NCI-H146 treated with DMSO at 0.1 percent for 48 hours (cell line): ENCODE measurements around the gene ARHGAP10.

Experiments
- DNase-seq: peaks from one replicate; lab custom pipeline; 2025; ENCODE audit not compliant: unreplicated experiment; lab: John Stamatoyannopoulos, UW

ARHGAP10 gene

DNA sequence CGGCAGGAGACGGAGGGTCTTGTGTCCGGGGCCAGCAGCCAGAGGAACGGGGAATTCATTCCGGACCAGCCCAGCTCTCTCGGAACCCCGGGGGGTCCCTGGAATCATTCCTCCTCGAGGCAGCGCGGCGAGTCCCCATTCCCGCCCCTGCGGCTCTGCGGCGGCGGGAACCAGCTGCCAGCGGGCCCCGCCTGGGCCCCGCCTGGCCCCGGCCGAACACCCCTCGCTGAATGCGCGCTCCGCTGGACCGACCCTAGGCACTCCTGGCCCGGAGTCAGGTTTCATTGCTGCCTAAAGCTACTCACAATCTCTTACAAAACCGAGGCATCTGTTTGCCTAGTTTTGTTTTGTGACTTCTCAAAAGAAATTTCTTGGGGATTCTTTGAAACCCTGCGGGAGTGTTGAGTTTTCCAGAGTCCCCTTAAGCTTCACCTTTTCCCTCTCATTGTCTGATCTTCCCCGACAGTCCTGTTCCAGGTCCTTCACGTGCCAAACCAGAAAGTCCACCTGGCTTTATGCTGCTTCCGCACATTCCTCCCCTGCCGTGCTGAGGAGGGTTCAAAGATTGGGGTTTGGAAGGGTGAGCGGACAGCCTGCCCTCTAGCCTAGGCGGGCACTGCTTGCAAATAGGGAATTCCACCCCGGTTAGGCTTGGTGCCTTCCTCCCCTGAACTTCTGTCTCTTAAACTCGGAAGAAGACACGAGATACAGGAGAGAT is 789 bp downstream of the ARHGAP10 start:
- DNase-seq, result no peak

- no peak for DNase-seq
Measured at GRCh38 chr4:147733716-147734344, 1.9 kb downstream of the ARHGAP10 start.

GRCh38 chr4:147734496-147734895 is 2.6 kb downstream of the ARHGAP10 start:
- no peak for DNase-seq

- no peak for DNase-seq
Measured at GRCh38 chr4:147735413-147736301, 3.8 kb downstream of the ARHGAP10 start.

DNA sequence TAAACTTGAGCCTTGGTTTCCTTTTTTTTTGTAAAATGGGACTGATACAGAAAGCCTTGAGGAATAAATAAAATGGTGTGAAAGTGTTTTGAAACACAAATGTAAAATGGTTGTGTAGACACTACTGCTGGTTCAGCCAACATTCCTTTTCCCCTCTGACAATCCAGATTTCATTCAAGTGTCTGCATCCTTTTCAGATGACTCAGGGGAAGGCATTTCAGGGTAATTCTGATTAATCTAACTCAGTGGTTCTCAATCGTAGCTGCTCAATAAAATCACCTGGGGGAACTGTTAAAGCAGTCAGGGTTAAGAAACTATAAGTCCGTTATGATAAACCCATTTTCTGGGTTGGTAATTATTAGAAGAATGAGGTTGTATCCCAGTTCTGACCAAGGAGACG is 4.6 kb downstream of the ARHGAP10 start:
- DNase-seq, result no peak

DNA sequence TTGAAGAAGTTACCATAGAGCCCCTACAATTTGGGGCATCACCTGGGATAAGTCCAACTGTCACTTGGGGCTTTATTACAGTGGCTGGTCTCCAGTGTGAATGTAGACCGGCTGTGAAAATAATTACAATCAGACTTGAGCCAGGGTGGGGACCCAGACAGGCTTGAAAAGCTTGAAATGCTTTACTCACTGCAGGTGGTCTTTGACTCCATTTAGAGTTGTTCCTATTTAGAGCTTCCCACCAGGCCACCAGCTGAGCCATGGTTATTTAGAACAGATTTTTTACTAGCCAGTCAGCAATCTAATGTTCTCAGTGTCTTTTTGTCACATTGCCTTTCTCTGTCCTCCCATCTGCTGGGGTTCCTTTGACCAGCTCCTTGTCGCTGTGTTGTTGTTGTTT is 5.7 kb downstream of the ARHGAP10 start:
- no peak for DNase-seq

GRCh38 chr4:147739239-147739823 is 7.4 kb downstream of the ARHGAP10 start:
- DNase-seq, result no peak

GRCh38 chr4:147740176-147740575 is 8.3 kb downstream of the ARHGAP10 start:
- no peak for DNase-seq

DNA sequence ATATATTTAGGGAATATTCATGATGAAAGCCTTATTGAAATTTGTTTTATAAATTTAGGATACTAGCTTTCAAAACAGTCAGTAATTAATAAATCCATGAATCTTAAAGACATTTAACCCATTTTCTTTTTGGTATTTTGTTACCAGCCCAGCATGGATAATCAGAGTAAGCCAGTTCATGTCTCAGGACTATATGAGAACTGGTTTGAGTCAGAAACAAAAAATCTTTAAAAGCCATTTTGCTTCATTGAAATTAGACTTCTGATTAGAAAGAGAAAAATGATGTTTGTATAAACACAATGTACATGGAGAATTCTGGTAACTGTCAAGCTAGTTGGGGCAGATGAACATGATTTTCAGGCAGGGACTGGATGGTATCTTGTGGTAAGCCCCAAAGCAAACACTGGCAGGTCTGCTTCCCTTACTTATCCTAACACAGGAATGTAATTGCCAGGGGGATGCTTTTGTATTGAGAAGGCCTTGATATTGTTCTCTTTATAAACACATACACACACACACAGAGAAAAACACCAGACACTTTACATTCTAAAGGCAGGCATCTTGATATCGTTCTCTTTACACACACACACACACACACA is 9.4 kb downstream of the ARHGAP10 start:
- DNase-seq, result no peak

- no peak for DNase-seq
Measured at GRCh38 chr4:147747787-147748454, 16.0 kb downstream of the ARHGAP10 start.

GRCh38 chr4:147749811-147750321 is 18.0 kb downstream of the ARHGAP10 start:
- no peak for DNase-seq

DNA sequence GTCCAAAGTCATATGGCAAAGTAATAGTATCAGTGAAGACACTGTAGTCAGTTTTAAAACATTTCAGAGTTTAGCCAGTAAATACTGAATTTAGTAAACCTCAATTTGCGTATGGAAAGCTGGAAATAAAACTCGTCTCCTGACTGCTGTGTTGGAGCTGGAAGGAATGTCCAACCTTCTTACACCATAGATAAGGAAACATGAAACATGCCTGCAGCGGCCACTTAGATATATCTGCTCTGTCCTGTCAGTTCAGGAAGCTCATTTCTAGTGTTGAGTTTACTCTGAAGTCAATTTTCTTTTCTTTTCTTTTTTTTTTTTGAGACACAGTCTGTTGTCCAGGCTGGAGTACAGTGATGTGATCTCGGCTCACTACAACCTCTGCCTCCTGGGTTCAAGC is 21.2 kb downstream of the ARHGAP10 start:
- DNase-seq, result no peak

- no peak for DNase-seq
Measured at GRCh38 chr4:147754037-147754445, 22.2 kb downstream of the ARHGAP10 start.

GRCh38 chr4:147755561-147756295 is 23.8 kb downstream of the ARHGAP10 start:
- no peak for DNase-seq

- no peak for DNase-seq
Measured at GRCh38 chr4:147756417-147756816, 24.5 kb downstream of the ARHGAP10 start.

DNA sequence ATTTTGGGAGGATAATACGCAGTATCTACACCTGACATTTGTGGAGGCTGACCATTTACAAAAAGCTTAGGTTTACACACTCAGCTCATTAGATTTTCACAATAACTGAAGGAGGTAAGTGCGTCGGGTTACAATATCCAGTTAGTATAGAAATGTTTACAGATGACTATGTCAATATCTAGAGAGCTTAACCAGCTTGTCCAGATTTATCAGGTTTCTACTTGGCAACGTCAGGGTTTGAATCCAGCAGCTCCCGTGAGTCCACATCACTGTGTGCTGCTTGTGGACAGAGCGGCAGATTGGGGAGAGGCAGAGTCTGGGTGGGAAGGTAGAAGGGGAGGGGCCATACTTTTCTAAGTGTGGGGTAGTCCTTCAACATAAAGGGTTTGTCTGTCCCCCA is 28.3 kb downstream of the ARHGAP10 start:
- no peak for DNase-seq

DNA sequence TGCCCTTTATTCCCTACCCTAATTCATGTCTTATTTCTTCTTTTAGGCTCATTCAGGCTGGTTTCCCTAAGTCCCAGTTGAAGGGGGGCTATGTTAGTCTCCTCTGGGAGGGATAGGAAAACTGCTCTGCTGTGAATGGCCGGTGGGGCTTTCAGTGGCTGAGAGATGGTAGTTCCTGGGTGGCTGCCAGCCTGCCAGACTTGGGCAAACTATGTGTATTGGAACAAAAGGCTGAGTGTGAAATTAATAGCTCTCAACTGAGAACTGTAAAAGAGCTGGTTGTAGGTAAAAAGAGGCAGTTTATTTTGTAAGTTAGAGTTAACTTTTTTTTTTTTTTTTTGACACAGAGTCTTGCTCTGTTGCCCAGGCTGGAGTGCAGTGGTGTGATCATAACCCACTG is 28.8 kb downstream of the ARHGAP10 start:
- no peak for DNase-seq

DNA sequence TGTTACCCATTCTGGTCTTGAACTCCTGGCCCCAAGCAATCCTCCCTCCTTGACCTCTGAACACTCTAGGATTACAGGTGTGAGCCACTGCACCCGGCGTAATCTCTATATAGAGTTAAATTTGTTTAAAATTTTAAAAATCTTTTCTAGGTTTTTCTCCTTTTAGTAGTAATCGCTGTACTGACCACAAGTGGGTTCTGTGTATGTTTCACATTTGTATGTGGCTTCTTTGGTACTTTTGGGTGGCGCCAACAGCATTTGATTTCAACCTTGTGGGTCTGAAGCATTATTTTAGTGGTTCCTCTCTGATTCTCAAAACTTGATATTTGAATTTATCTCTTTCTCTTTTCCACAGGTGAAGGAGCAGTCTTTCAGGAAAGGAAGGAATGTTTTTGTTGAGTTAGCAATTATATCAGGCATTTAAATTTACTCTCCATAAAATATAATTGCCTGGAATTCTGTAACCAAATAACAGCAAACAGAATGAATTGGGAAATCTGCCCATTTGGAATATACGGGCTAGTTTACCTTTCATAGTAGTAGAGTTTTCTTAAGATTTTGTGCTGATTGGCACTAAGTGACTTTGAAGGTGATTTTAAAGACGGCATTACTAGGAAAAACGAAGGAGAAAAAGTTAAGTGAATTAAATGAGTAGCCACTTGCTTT is 29.5 kb downstream of the ARHGAP10 start:
- DNase-seq, result no peak

GRCh38 chr4:147764337-147764736 is 32.4 kb downstream of the ARHGAP10 start:
- no peak for DNase-seq
